Hepatocyte (in vitro differentiated cells): ENCODE measurements around the gene CPNE6. TPM values are rescaled to one million over a fixed set of nuclear protein-coding genes. Genes with fewer than 3 reads are reported as not detected.

Source experiments
- DNase-seq: peaks from one replicate; pipeline ENCODE4 v3.0.0-alpha.2; 2016; ENCODE audit warnings: low spot score
- H2AFZ ChIP-seq: fragments of 200-600 bp; sonication (generic); 2 replicates; pipeline ENCODE4 v1.6.0; 2016; ENCODE audit warnings: antibody characterized with exemption, mild to moderate bottlenecking
- H3K27ac ChIP-seq: fragments of 200-600 bp; sonication (generic); 2 replicates; pipeline ENCODE4 v1.5.1; 2016; ENCODE audit warnings: mild to moderate bottlenecking
- H3K27me3 ChIP-seq: fragments of 200-600 bp; sonication (generic); 2 replicates; pipeline ENCODE4 v1.6.1; 2016
- H3K36me3 ChIP-seq: fragments of 200-600 bp; sonication (generic); replicated peaks from 2 replicates; pipeline ENCODE4 v1.5.1; 2016; ENCODE audit warnings: low read depth; ENCODE audit not compliant: insufficient read depth
- H3K4me1 ChIP-seq: fragments of 200-600 bp; sonication (generic); 2 replicates; pipeline ENCODE4 v1.5.1; 2016; ENCODE audit warnings: mild to moderate bottlenecking, moderate library complexity; ENCODE audit not compliant: insufficient read depth
- H3K4me2 ChIP-seq: fragments of 200-600 bp; sonication (generic); 2 replicates; pipeline ENCODE4 v1.6.0; 2016
- H3K4me3 ChIP-seq: fragments of 200-600 bp; sonication (generic); 2 replicates; pipeline ENCODE4 v1.5.1; 2016; ENCODE audit warnings: mild to moderate bottlenecking
- H3K79me2 ChIP-seq: fragments of 200-600 bp; sonication (generic); 2 replicates; pipeline ENCODE4 v1.6.0; 2017; ENCODE audit warnings: mild to moderate bottlenecking
- H3K9me2 ChIP-seq: fragments of 200-600 bp; sonication (generic); replicated peaks from 2 replicates; pipeline ENCODE4 v1.6.0; 2017; ENCODE audit warnings: mild to moderate bottlenecking; ENCODE audit not compliant: insufficient read depth
- H3K9me3 ChIP-seq: fragments of 200-600 bp; sonication (generic); 2 replicates; pipeline ENCODE4 v1.5.1; 2016; ENCODE audit warnings: low read depth, mild to moderate bottlenecking
- H4K20me1 ChIP-seq: fragments of 200-600 bp; sonication (generic); 2 replicates; pipeline ENCODE4 v1.6.0; 2016; ENCODE audit warnings: mild to moderate bottlenecking; ENCODE audit not compliant: insufficient read depth, poor library complexity, severe bottlenecking
- EZH2 ChIP-seq: fragments of 200-600 bp; sonication (generic); IDR thresholded peaks from 2 replicates; pipeline ENCODE4 v1.6.1; 2016; ENCODE audit warnings: antibody characterized with exemption, mild to moderate bottlenecking, borderline replicate concordance
- EZH2phosphoT487 ChIP-seq: fragments of 200-600 bp; sonication (generic); IDR thresholded peaks from one replicate; pipeline ENCODE4 v1.6.1; 2018; ENCODE audit warnings: antibody characterized with exemption, mild to moderate bottlenecking, low read depth, moderate library complexity; ENCODE audit not compliant: unreplicated experiment, severe bottlenecking
- WGBS: methylation state at CpG from one replicate; pipeline ENCODE4 v1.1.6; 2016; ENCODE audit warnings: low lambda C conversion rate; ENCODE audit errors: missing lambda C conversion rate; 5-methylcytosine and 5-hydroxymethylcytosine counted together
- polyA plus RNA-seq: library from polyadenylated mRNA; unstranded; fragments of >200 nt; fragmentation: Nextera tagmentation; extraction: Ambion mirVana; gene quantifications from 2 replicates; pipeline ENCODE4 v1.2.1, GENCODE V29; 2016
- total RNA-seq: library from RNA; depleted of rRNA; stranded (reverse); fragments of >200 nt; gene quantifications from 2 replicates; pipeline ENCODE4 v1.2.3, GENCODE V29; 2014
- TF ChIP-seq, protein P1 (sequence below): fragments of 200-600 bp; sonication (generic); IDR thresholded peaks from 2 replicates; pipeline ENCODE4 v1.5.1; 2016; ENCODE audit warnings: antibody characterized with exemption, mild to moderate bottlenecking; ENCODE audit not compliant: poor library complexity

CPNE6 gene
- total and polyA plus RNA-seq, 2 experiments from 2014 or later = not detected

DNA sequence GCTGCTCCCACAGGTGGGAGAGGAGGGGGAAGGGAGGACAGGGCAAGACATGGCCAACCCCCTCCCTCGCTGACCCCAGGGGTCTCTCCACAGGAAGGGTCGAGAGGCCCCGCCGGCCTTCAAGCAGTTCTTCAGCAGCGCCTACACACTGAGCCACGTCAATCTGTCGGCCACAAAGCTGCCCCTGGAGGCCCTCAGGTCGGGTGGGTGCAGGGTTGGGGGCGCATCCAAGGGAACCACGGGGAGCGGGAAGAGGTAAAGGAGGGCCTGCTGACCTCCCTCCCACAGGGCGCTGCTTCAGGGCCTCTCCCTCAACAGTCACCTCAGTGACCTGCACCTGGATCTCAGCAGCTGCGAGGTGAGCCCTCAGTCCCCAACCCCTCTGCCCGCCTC, 13.5 kb upstream of the CPNE6 start:
- Histone ChIP-seq H3K9me2 (no peaks in the 10 kb centered on the region), H3K4me2 (no peak overlapping the region), H4K20me1 (no peaks in the 10 kb centered on the region), H3K4me1 (no peaks in the 10 kb centered on the region), H3K4me3 (no peak overlapping the region), H3K27me3 (peaks cover 7% of the 10 kb centered on the region), H3K79me2 (no peaks in the 10 kb centered on the region), H3K36me3 (no peaks in the 10 kb centered on the region), H3K9me3 (no peaks in the 10 kb centered on the region), H3K27ac (no peak overlapping the region), H2AFZ (no peak overlapping the region)
- TF ChIP-seq, protein P1, sequence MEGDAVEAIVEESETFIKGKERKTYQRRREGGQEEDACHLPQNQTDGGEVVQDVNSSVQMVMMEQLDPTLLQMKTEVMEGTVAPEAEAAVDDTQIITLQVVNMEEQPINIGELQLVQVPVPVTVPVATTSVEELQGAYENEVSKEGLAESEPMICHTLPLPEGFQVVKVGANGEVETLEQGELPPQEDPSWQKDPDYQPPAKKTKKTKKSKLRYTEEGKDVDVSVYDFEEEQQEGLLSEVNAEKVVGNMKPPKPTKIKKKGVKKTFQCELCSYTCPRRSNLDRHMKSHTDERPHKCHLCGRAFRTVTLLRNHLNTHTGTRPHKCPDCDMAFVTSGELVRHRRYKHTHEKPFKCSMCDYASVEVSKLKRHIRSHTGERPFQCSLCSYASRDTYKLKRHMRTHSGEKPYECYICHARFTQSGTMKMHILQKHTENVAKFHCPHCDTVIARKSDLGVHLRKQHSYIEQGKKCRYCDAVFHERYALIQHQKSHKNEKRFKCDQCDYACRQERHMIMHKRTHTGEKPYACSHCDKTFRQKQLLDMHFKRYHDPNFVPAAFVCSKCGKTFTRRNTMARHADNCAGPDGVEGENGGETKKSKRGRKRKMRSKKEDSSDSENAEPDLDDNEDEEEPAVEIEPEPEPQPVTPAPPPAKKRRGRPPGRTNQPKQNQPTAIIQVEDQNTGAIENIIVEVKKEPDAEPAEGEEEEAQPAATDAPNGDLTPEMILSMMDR = no peak
- TF ChIP-seq EZH2 (no peak), EZH2phosphoT487 (no peak)
- no peak for DNase-seq
- WGBS = 88% methylated on average over 8 of the region's 14 CpGs

DNA sequence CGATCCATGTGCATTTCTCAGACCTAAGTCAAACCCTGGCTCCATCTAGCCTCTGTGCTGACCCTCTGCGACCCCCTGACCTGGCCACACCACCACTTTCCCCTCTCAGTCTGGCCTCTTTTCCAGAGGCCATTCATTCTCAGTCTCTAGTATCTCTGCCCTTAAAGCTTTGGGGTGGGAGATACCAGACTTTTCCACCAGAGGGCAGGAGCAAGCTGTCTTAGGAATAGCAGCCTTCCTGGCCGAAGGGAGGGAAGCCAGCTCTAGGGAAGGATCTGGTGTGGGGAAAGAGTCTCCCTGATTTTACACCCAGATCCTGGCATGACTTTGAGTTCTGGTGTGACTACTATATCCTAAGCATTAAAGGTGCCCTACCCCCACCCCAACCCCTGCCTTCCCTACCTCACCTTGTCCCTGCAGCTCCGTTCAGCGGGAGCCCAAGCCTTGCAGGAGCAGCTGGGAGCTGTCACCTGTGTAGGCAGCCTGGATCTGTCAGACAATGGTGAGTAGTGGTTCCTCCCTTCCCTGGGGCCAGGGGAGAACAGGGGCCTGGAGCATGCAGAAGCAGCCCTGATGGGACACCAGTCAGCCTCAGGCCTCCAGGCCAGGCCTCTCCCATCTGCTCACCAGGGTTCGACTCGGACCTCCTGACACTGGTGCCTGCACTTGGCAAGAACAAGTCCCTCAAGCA, 13.0 kb upstream of the CPNE6 start:
- TF ChIP-seq EZH2phosphoT487 (no peak), EZH2 (no peak)
- TF ChIP-seq, protein P1 = peak; percentile 66
- H3K9me3 ChIP-seq = no peaks in the 10 kb centered on the region
- no peak overlapping the region for H2AFZ ChIP-seq
- no peaks in the 10 kb centered on the region for H4K20me1 ChIP-seq
- H3K36me3 ChIP-seq = no peaks in the 10 kb centered on the region
- no peaks in the 10 kb centered on the region for H3K9me2 ChIP-seq
- H3K4me1 ChIP-seq = no peaks in the 10 kb centered on the region
- peak; percentile 79 for DNase-seq
- no peaks in the 10 kb centered on the region for H3K79me2 ChIP-seq
- WGBS = 72% methylated on average over 7 of the region's 7 CpGs
- H3K4me2 ChIP-seq = no peak overlapping the region
- H3K27me3 ChIP-seq = peaks cover 3% of the 10 kb centered on the region
- H3K4me3 ChIP-seq = no peak overlapping the region
- H3K27ac ChIP-seq = no peak overlapping the region

DNA sequence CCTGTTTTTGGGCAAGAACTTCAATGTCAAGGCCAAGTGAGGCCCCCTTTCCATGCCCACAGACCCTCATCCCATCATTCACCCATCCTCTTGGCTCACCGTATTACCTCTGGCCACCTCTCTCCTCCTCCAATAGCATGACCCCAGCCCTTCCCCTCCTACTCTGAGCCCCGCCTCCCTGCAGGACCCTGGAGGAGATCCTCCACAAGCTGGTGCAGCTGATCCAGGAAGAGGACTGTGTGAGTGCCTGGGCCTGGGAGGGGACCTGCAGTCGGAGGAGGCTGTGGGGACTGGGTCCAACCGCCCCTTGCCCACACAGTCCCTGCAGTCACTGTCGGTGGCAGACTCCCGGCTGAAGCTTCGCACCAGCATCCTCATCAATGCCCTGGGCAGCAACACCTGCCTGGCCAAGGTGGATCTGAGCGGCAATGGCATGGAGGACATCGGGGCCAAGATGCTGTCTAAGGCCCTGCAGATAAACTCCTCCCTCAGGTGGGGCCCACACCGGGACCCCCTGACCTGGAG, 12.3 kb upstream of the CPNE6 start:
- Histone ChIP-seq H3K9me3 (no peaks in the 10 kb centered on the region), H3K27ac (no peak overlapping the region), H3K4me3 (no peak overlapping the region), H3K4me1 (no peaks in the 10 kb centered on the region), H3K79me2 (no peaks in the 10 kb centered on the region), H2AFZ (no peak overlapping the region), H4K20me1 (no peaks in the 10 kb centered on the region), H3K36me3 (no peaks in the 10 kb centered on the region), H3K9me2 (no peaks in the 10 kb centered on the region), H3K4me2 (no peak overlapping the region), H3K27me3 (no peaks in the 10 kb centered on the region)
- no peak for DNase-seq
- TF ChIP-seq, protein P1 = no peak
- TF ChIP-seq EZH2 (no peak), EZH2phosphoT487 (no peak)
- WGBS = 89% methylated on average over 9 of the region's 10 CpGs
